Activated gamma-delta T cell (primary cell): Measurements from ENCODE around the gene ABCB9.
"Not testable (repeated sequence)": the region's sequence is repeated elsewhere in the genome, so short reads cannot be mapped to it uniquely, and the experiment has no call there.

ENCODE experiments used
- DNase-seq: peaks from one replicate; lab custom pipeline; 2025; lab: John Stamatoyannopoulos, UW

Gene ABCB9

GRCh38 chr12:122963941-122964265 lies 2.4 kb downstream of the ABCB9 start:
- no peak for DNase-seq

- DNase-seq = no peak
These were observed 4.5 kb downstream of the ABCB9 start for GRCh38 chr12:122961531-122962329.

GRCh38 chr12:122960193-122960569 lies 6.1 kb downstream of the ABCB9 start:
- DNase-seq = no peak

- no peak for DNase-seq
These were observed 6.6 kb downstream of the ABCB9 start for GRCh38 chr12:122959566-122960192.

- DNase-seq = no peak
These were observed 7.9 kb downstream of the ABCB9 start for GRCh38 chr12:122958198-122958888.

- no peak for DNase-seq
These were observed 10.2 kb downstream of the ABCB9 start for GRCh38 chr12:122956035-122956434.

GRCh38 chr12:122955156-122955555 lies 11.1 kb downstream of the ABCB9 start:
- DNase-seq = no peak

GRCh38 chr12:122951979-122952892 lies 14.0 kb downstream of the ABCB9 start:
- DNase-seq = no peak

- DNase-seq = no peak
These were observed 14.9 kb downstream of the ABCB9 start for GRCh38 chr12:122951406-122951805.

GRCh38 chr12:122949816-122950675 lies 16.2 kb downstream of the ABCB9 start:
- DNase-seq = no peak

GRCh38 chr12:122949405-122949804 lies 16.9 kb downstream of the ABCB9 start:
- no peak for DNase-seq

GRCh38 chr12:122948605-122949004 lies 17.7 kb downstream of the ABCB9 start:
- DNase-seq = no peak

GRCh38 chr12:122947352-122947792 lies 18.9 kb downstream of the ABCB9 start:
- no peak for DNase-seq

- peak; percentile 49 for DNase-seq
These were observed 19.4 kb downstream of the ABCB9 start for GRCh38 chr12:122946690-122947341.

GRCh38 chr12:122944605-122945592 lies 21.4 kb downstream of the ABCB9 start:
- no peak for DNase-seq

- DNase-seq = no peak
These were observed 23.1 kb downstream of the ABCB9 start for GRCh38 chr12:122943196-122943595.

- DNase-seq = no peak
These were observed 23.6 kb downstream of the ABCB9 start for GRCh38 chr12:122942637-122943036.

GRCh38 chr12:122941351-122941750 lies 24.9 kb downstream of the ABCB9 start:
- not testable (repeated sequence) for DNase-seq

- DNase-seq = no peak
These were observed 27.1 kb downstream of the ABCB9 start for GRCh38 chr12:122939125-122939524.
